Activated CD8-positive, alpha-beta memory T cell treated with anti-CD3 and anti-CD28 coated beads, Interleukin-2, amount 50 U/mL, for 48 hours (primary cell): ENCODE data around the gene PCDHB9.
"Not testable (repeated sequence)": the region's sequence is repeated elsewhere in the genome, so short reads cannot be mapped to it uniquely, and the experiment has no call there.

Experiments
- DNase-seq: peaks from one replicate; pipeline ENCODE4 v3.0.0-alpha.2; 2020

The PCDHB9 gene

GRCh38 chr5:141189131-141189530, 2.2 kb downstream of the PCDHB9 start:
- not testable (repeated sequence) for DNase-seq

- peak; percentile 65 for DNase-seq
These were observed 5.3 kb downstream of the PCDHB9 start, which contains the start of gene PCDHB10 for GRCh38 chr5:141192110-141192725. Gene PCDHB10 (plus strand): TSS chr5:141192353. CDS start chr5:141192553, 200 bp downstream.

GRCh38 chr5:141194332-141194731, 7.4 kb downstream of the PCDHB9 start:
- DNase-seq = not testable (repeated sequence)

- DNase-seq = no peak
These were observed 9.4 kb downstream of the PCDHB9 start for GRCh38 chr5:141196363-141196762.

- no peak for DNase-seq
These were observed 12.6 kb downstream of the PCDHB9 start, which contains the start of gene PCDHB11 for GRCh38 chr5:141199359-141200235. Gene PCDHB11 (plus strand): TSS chr5:141199627. CDS start chr5:141199775, 148 bp downstream.

GRCh38 chr5:141201126-141201525, 14.2 kb downstream of the PCDHB9 start:
- not testable (repeated sequence) for DNase-seq

- not testable (repeated sequence) for DNase-seq
These were observed 14.7 kb downstream of the PCDHB9 start for GRCh38 chr5:141201646-141202045.

GRCh38 chr5:141208478-141208877, 21.5 kb downstream of the PCDHB9 start, which contains the start of gene PCDHB12:
Gene PCDHB12 (plus strand): TSS chr5:141208719. CDS start chr5:141208908, 189 bp downstream.
- DNase-seq = no peak

- not testable (repeated sequence) for DNase-seq
These were observed 23.3 kb downstream of the PCDHB9 start for GRCh38 chr5:141210281-141210680.

GRCh38 chr5:141210849-141211248, 23.9 kb downstream of the PCDHB9 start:
- DNase-seq = not testable (repeated sequence)

GRCh38 chr5:141213656-141214339, 26.8 kb downstream of the PCDHB9 start, which contains the start of gene PCDHB13:
Gene PCDHB13 (plus strand): TSS chr5:141213919. CDS start chr5:141214124, 205 bp downstream.
- not testable (repeated sequence) for DNase-seq

- DNase-seq = not testable (repeated sequence)
These were observed 27.6 kb downstream of the PCDHB9 start for GRCh38 chr5:141214583-141214982.

GRCh38 chr5:141215504-141215903, 28.5 kb downstream of the PCDHB9 start:
- DNase-seq = not testable (repeated sequence)

- not testable (repeated sequence) for DNase-seq
These were observed 29.1 kb downstream of the PCDHB9 start for GRCh38 chr5:141216035-141216434.

- DNase-seq = no peak
These were observed 36.3 kb downstream of the PCDHB9 start, which contains the start of gene PCDHB14 for GRCh38 chr5:141223112-141223783. Gene PCDHB14 (plus strand): TSS chr5:141223343. CDS start chr5:141223506, 163 bp downstream.

GRCh38 chr5:141224844-141225243, 37.9 kb downstream of the PCDHB9 start:
- not testable (repeated sequence) for DNase-seq

GRCh38 chr5:141225421-141225820, 38.5 kb downstream of the PCDHB9 start:
- not testable (repeated sequence) for DNase-seq

GRCh38 chr5:141234109-141234667, 47.2 kb downstream of the PCDHB9 start:
- no peak for DNase-seq

GRCh38 chr5:141235922-141236321, 49.0 kb downstream of the PCDHB9 start:
- not testable (repeated sequence) for DNase-seq

GRCh38 chr5:141236516-141237313, 49.8 kb downstream of the PCDHB9 start:
- no peak for DNase-seq
